Karpas-422 (cell line): Measurements from ENCODE around the gene GTF2I. TPM values are rescaled to one million over a fixed set of nuclear protein-coding genes. Genes with fewer than 3 reads are reported as not detected.

Experiments used
- DNase-seq: peaks from one replicate; pipeline ENCODE4 v3.0.0-alpha.2; 2015
- H2AFZ ChIP-seq: fragments of 200-600 bp; sonication (generic); 2 replicates; pipeline ENCODE4 v1.6.1; 2014; ENCODE audit warnings: antibody characterized with exemption, low read length, mixed read lengths
- H3K27ac ChIP-seq: fragments of 200-600 bp; sonication (generic); 2 replicates; pipeline ENCODE4 v1.5.1; 2014; ENCODE audit warnings: mild to moderate bottlenecking, low read length, moderate library complexity
- H3K27me3 ChIP-seq: fragments of 200-600 bp; sonication (generic); 2 replicates; pipeline ENCODE4 v1.6.1; 2014; ENCODE audit warnings: low read length, mixed read lengths
- H3K36me3 ChIP-seq: fragments of 200-600 bp; sonication (generic); 2 replicates; pipeline ENCODE4 v1.6.1; 2014; ENCODE audit warnings: low read length, mixed read lengths; ENCODE audit not compliant: insufficient read depth
- H3K4me1 ChIP-seq: fragments of 200-600 bp; sonication (generic); 2 replicates; pipeline ENCODE4 v1.6.1; 2014; ENCODE audit warnings: mild to moderate bottlenecking, low read length, mixed read lengths
- H3K4me2 ChIP-seq: fragments of 200-600 bp; sonication (generic); 2 replicates; pipeline ENCODE4 v1.6.1; 2014; ENCODE audit warnings: low read length, low read depth, mild to moderate bottlenecking; ENCODE audit not compliant: poor library complexity, severe bottlenecking
- H3K4me3 ChIP-seq: fragments of 200-600 bp; sonication (generic); 2 replicates; pipeline ENCODE4 v1.5.1; 2014; ENCODE audit warnings: mild to moderate bottlenecking, antibody characterized with exemption, low read length, mixed read lengths
- H3K79me2 ChIP-seq: fragments of 200-600 bp; sonication (generic); 2 replicates; pipeline ENCODE4 v1.6.1; 2014; ENCODE audit warnings: mild to moderate bottlenecking, low read length, mixed read lengths
- H3K9ac ChIP-seq: fragments of 200-600 bp; sonication (generic); 2 replicates; pipeline ENCODE4 v1.6.0; 2014; ENCODE audit warnings: low read length
- H3K9me2 ChIP-seq: fragments of 200-600 bp; sonication (generic), shearing (Covaris generic); replicated peaks from 2 replicates; pipeline ENCODE4 v1.6.0; 2014; ENCODE audit warnings: mild to moderate bottlenecking, low read length, moderate library complexity; ENCODE audit not compliant: insufficient read depth
- H3K9me3 ChIP-seq: fragments of 300-700, 200-600 bp; sonication (generic); 2 replicates; pipeline ENCODE4 v1.6.1; 2014; ENCODE audit warnings: low read length, mixed read lengths
- H4K20me1 ChIP-seq: fragments of 200-600 bp; sonication (generic); 2 replicates; pipeline ENCODE4 v1.6.1; 2014; ENCODE audit warnings: mild to moderate bottlenecking, antibody characterized with exemption, low read length, low read depth; ENCODE audit not compliant: insufficient read depth
- total RNA-seq: library from RNA; depleted of rRNA; stranded (reverse); fragments of >200 nt; shearing (Covaris generic); gene quantifications from 2 replicates; pipeline ENCODE4 v1.2.3, GENCODE V29; 2014; ENCODE audit warnings: low replicate concordance; rRNA removed

GTF2I gene
- 130 and 176 TPM in 2 replicates for total RNA-seq

DNA sequence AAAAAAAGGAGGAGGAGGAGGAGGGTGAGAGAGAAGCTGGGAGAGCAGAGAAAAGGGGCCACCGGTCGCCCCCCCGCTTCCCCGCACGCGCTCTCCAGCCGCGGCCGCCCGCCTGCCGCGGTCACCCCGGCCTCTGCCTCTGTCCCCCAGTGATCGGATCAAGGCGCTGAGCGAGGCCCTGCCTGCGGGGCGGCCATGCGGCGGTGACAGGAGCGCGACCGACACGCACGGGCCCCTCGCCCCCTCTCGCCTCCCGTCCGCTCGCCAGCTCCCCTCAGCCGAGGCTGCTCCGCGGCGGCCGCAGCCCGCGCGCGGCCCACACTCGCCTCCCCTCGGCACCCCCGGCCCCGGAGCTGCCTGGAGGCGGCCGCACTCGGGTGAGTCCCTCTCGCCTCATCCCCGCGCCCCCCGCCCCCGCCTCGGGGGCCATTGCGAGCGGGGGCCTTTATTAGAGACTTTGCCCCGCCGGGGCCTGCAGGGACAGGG lies at the start of gene GTF2I:
GTF2I (plus strand) TSS at position 27 of the 486 bp plus-strand sequence. CDS start 31,411 bp downstream, outside the sequence.
- peak within 1 kb of the TSS; percentile 100 for H3K4me2 ChIP-seq
- peak within 1 kb of the TSS; percentile 72 for H2AFZ ChIP-seq
- H3K4me1 ChIP-seq, result peaks cover 58% of the 10 kb centered on the region
- H3K27ac ChIP-seq, result peak within 1 kb of the TSS; percentile 100
- no peaks in the 10 kb centered on the region for H3K9me3 ChIP-seq
- 0 out of 2 replicates have a peak, but pooled peaks cover 6% of the 10 kb centered on the region for H3K36me3 ChIP-seq
- no peaks in the 10 kb centered on the region for H3K9me2 ChIP-seq
- peak within 1 kb of the TSS; percentile 99 for H3K9ac ChIP-seq
- peaks cover 37% of the 10 kb centered on the region for H3K79me2 ChIP-seq
- H4K20me1 ChIP-seq, result peaks cover 1% of the 10 kb centered on the region; the same call in 1 of the 2 replicates
- no peak for DNase-seq
- H3K27me3 ChIP-seq, result no peaks in the 10 kb centered on the region
- H3K4me3 ChIP-seq, result peak within 1 kb of the TSS; percentile 98

DNA sequence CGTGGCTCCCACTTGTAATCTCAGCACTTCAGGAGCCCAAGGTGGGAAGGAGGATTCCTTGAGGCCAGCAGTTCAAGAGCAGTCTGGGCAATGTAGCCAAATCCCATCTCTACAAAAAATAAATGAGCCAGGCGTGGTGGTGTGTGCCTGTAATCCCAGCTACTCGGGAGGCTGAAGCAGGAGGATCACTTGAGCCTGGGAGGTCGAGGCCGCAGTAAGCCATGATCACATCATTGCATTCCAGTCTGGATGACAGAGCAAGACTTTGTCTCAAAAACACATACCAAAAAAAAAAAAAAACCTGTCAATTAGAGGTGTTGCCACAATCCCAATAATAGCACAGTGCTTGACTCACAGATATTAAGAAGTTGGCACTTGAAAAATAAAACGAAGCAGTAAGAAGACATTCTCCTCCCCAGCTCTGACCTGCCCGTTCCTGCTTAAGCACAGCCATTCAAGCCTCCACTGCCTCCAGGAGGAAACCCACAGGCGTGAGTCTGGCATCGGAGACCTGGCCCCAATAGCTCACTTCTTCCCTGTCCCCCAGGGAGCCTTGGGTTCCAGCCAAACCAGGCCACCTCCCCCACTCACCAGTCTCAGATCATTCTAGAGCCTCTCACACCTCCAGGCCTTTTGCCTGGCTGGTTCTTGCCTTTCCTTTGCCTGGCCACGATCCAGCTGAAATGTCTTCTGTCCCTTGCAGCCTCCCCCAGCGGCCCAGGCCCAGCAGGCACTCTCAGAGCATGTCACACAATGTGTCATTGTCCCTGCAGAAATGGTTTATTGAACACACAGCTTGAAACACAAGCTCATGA lies 45.3 kb upstream of the GTF2I start:
- H3K9ac ChIP-seq, result no peak overlapping the region
- H3K4me2 ChIP-seq, result no peak overlapping the region
- no peak overlapping the region for H2AFZ ChIP-seq

GRCh38 chr7:74615933-74616780 lies 41.4 kb upstream of the GTF2I start:
- no peak for DNase-seq
- no peaks in the 10 kb centered on the region for H3K79me2 ChIP-seq
- H3K4me2 ChIP-seq, result no peak overlapping the region
- no peaks in the 10 kb centered on the region for H3K36me3 ChIP-seq
- H3K27ac ChIP-seq, result no peak overlapping the region
- H3K27me3 ChIP-seq, result no peaks in the 10 kb centered on the region
- no peaks in the 10 kb centered on the region for H3K9me2 ChIP-seq
- peaks cover 14% of the 10 kb centered on the region for H3K4me1 ChIP-seq
- no peak overlapping the region for H2AFZ ChIP-seq
- H3K4me3 ChIP-seq, result no peak overlapping the region
- no peaks in the 10 kb centered on the region for H3K9me3 ChIP-seq
- no peak overlapping the region for H3K9ac ChIP-seq
- no peaks in the 10 kb centered on the region for H4K20me1 ChIP-seq

More for the DNA sequence above, 45.3 kb upstream of the GTF2I start:
- DNase-seq, result no peak
- Histone ChIP-seq H3K27ac (no peak overlapping the region), H3K36me3 (no peaks in the 10 kb centered on the region), H3K9me3 (no peaks in the 10 kb centered on the region), H3K27me3 (no peaks in the 10 kb centered on the region), H3K9me2 (no peaks in the 10 kb centered on the region), H4K20me1 (no peaks in the 10 kb centered on the region), H3K4me1 (peaks cover 5% of the 10 kb centered on the region), H3K79me2 (no peaks in the 10 kb centered on the region), H3K4me3 (no peak overlapping the region)

DNA sequence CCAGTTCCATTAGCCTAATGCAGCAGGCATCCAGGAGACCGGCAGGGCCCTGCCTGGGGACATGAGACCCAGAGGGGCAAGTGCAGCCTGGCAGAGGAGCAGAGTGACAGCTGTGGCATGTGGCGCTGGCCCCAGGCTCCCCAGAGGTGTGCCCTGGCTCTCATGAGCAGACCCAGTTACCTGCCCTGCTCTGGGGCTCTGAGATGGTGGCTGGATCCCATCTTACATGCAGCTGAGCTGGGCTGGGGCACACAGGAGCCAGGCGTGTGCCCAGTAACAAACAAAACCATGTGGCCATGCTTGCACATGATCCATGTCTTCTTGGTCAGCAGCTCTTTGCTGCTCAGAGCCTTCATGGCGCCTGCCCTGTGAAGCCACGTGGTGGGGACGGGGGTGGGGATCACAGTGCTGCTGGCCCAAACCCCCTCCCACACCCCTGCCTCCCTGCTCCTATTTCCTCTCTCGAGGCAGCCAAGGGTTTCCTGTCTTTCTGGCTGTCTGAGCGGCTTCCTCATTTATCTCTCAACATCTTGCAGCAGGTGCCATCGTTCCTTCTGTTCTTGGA lies 40.3 kb upstream of the GTF2I start:
- H3K4me3 ChIP-seq, result peak overlapping the region; percentile 19; the same call in 1 of the 2 replicates
- peak overlapping the region; percentile 91 for H2AFZ ChIP-seq

GRCh38 chr7:74619235-74619860 lies 38.2 kb upstream of the GTF2I start:
- no peak overlapping the region for H3K4me3 ChIP-seq
- no peak overlapping the region for H3K27ac ChIP-seq
- DNase-seq, result no peak
- H3K9me3 ChIP-seq, result no peaks in the 10 kb centered on the region
- H4K20me1 ChIP-seq, result no peaks in the 10 kb centered on the region
- no peak overlapping the region for H3K9ac ChIP-seq
- no peak overlapping the region for H3K4me2 ChIP-seq
- H2AFZ ChIP-seq, result no peak overlapping the region
- H3K79me2 ChIP-seq, result no peaks in the 10 kb centered on the region
- H3K4me1 ChIP-seq, result peaks cover 14% of the 10 kb centered on the region
- H3K9me2 ChIP-seq, result no peaks in the 10 kb centered on the region
- H3K27me3 ChIP-seq, result no peaks in the 10 kb centered on the region
- no peaks in the 10 kb centered on the region for H3K36me3 ChIP-seq

More for the DNA sequence above, 40.3 kb upstream of the GTF2I start:
- peak overlapping the region; percentile 22; the same call in 1 of the 2 replicates for H3K27ac ChIP-seq
- peak overlapping the region; percentile 51 for H3K9ac ChIP-seq
- no peaks in the 10 kb centered on the region for H3K9me3 ChIP-seq
- no peaks in the 10 kb centered on the region for H3K27me3 ChIP-seq
- no peaks in the 10 kb centered on the region for H3K79me2 ChIP-seq
- peak overlapping the region; percentile 30 for H3K4me2 ChIP-seq
- peaks cover 14% of the 10 kb centered on the region for H3K4me1 ChIP-seq
- DNase-seq, result peak; percentile 72
- H3K9me2 ChIP-seq, result no peaks in the 10 kb centered on the region
- H3K36me3 ChIP-seq, result no peaks in the 10 kb centered on the region
- H4K20me1 ChIP-seq, result no peaks in the 10 kb centered on the region

DNA sequence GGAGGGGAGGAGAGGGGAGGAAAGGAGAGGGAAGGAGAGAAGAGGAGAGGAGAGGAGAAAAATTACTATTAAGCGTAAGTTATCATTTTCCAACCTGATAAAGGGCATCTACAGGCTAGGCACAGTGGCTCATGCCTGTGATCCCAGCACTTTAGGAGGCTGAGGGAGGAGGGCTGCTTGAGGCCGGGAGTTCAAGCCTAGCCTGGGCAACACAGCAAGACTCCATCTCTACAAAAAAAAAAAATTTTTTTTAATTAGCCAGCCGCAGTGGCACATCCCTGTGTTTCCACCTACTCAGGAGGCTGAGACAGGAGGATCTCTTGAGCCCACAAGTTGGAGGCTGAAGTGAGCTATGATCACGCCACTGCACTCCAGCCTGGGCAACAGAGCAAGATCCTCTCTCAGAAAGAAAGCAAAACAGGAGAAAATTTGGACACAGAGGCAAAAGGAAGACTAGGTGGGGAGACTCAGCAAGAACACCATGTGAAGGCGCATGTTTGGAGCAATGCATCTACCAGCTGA lies 35.2 kb upstream of the GTF2I start:
- no peaks in the 10 kb centered on the region for H3K9me3 ChIP-seq
- peaks cover 8% of the 10 kb centered on the region for H3K4me1 ChIP-seq
- H3K4me3 ChIP-seq, result no peak overlapping the region
- no peak for DNase-seq
- H2AFZ ChIP-seq, result no peak overlapping the region
- H3K27ac ChIP-seq, result no peak overlapping the region
- H4K20me1 ChIP-seq, result no peaks in the 10 kb centered on the region
- H3K9me2 ChIP-seq, result no peaks in the 10 kb centered on the region
- H3K4me2 ChIP-seq, result no peak overlapping the region
- no peaks in the 10 kb centered on the region for H3K79me2 ChIP-seq
- H3K36me3 ChIP-seq, result no peaks in the 10 kb centered on the region
- H3K9ac ChIP-seq, result no peak overlapping the region
- no peaks in the 10 kb centered on the region for H3K27me3 ChIP-seq

GRCh38 chr7:74623135-74623534 lies 34.4 kb upstream of the GTF2I start:
- Histone ChIP-seq H3K36me3 (no peaks in the 10 kb centered on the region), H3K27me3 (no peaks in the 10 kb centered on the region), H2AFZ (no peak overlapping the region), H3K27ac (no peak overlapping the region), H3K4me1 (peaks cover 4% of the 10 kb centered on the region), H3K9me2 (no peaks in the 10 kb centered on the region), H3K4me3 (no peak overlapping the region), H3K4me2 (no peak overlapping the region), H3K9me3 (no peaks in the 10 kb centered on the region), H4K20me1 (no peaks in the 10 kb centered on the region), H3K79me2 (no peaks in the 10 kb centered on the region), H3K9ac (no peak overlapping the region)
- DNase-seq, result no peak
